Measurements from ENCODE around the gene KRTAP5-8. TPM values are rescaled to one million over a fixed set of nuclear protein-coding genes. Genes with fewer than 3 reads are reported as not detected.

Gene KRTAP5-8
- total and polyA plus RNA-seq, 9 of the 15 experiments (the other 6 are each of a cell fraction or from before 2014, with no cell fraction given): not detected

DNA sequence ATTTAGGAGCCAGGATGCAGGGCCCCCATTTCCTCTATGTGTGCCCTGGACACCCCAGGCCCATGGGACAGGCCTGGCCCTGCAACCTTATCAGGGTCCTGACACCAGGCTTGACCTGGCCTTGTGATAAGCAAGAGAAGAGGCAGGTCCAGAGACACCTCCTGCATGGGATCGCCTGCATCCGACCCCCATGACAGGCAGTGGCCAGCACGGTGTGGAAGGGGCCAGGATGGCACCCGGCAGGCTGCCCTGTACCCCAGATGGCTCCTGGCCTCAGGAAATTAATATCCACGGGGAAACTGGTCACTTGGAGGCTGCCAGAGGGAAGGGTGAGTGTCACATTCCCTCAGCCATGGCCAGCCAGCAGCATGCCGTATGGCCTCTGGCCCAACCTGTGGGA lies 17.2 kb downstream of the KRTAP5-8 start (continued):
- TF ChIP-seq BRCA1 (IDR thresholded peaks at IDR 0.05) (no peak), BRCA1 (CRISPR knock-in tag; IDR thresholded peaks at IDR 0.05) (no peak), MCM3 (IDR thresholded peaks at IDR 0.05) (no peak), WHSC1 (IDR thresholded peaks at IDR 0.05; ENCODE audit: low read length) (no peak)

DNA sequence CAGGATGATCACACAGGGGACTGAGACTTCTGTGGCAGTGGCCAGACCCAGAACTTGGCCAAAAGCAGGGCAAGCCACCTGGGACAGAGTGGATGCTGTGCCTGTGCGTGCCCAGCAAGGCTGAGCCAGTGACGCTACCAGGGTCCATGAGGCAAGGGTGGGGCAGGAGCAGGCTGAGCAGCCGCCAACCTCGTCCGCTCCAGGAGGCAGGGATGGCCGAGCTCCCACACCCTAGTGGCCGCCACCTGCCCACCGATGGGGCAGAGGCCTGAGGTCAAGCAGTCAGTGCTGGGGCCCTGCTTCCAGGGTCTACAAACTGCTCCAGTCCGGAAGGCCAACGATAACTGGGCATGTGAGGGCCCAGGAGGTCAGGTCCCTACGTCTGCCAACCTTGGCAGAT lies 17.7 kb downstream of the KRTAP5-8 start:
- intact Hi-C loops (cut with micrococcal nuclease): no loop called here
- no peak overlapping the region for H3K4me3 ChIP-seq
- DNase-seq (ENCODE audit: extremely low read depth in 1 of 4, low spot score in 3 of 4): no peak
- no peak for ATAC-seq
- no peaks in the 10 kb centered on the region for H3K79me2 ChIP-seq (ENCODE audit: control insufficient read depth, insufficient read depth, low read length)
- no peaks in the 10 kb centered on the region for H3K36me3 ChIP-seq (ENCODE audit: control insufficient read depth, insufficient read depth, low read length)
- no peak for FAIRE-seq
- H3K9me1 ChIP-seq (ENCODE audit: control insufficient read depth, insufficient read depth, low read length): no peaks in the 10 kb centered on the region
- no peaks in the 10 kb centered on the region for H4K20me1 ChIP-seq (replicated peaks; ENCODE audit: control insufficient read depth, insufficient read depth, low read length)
- H3K9ac ChIP-seq (ENCODE audit: insufficient read depth in 1 of 2, low read depth in 2 of 2, low read length in 2 of 2): no peak overlapping the region
- no TSS peak for BruUV-seq (replicated peaks)
- H2AFZ ChIP-seq (ENCODE audit: low read depth, low read length): no peak overlapping the region
- no peak overlapping the region for H3K4me2 ChIP-seq (ENCODE audit: insufficient read depth, low read length)
- no peaks in the 10 kb centered on the region for H3K9me3 ChIP-seq (replicated peaks; ENCODE audit: control insufficient read depth, insufficient read depth, low read depth, low read length)
- H3K27me3 ChIP-seq (ENCODE audit: control insufficient read depth in 2 of 2, insufficient read depth in 2 of 2, low read length in 2 of 2): peaks cover 3 to 26% of the 10 kb centered on the region in 2 experiments; a peak in 3 of 5 replicates
- ChIA-PET CTCF (ENCODE audit: low intra/inter-chr PET ratio) (no interaction called here), POLR2A (no interaction called here)
- in situ Hi-C loops (cut with MboI): no loop called here
- TF ChIP-seq MCM7 (IDR thresholded peaks at IDR 0.05) (no peak), MECOM (CRISPR knock-in tag; IDR thresholded peaks at IDR 0.05) (no peak), SUPT5H (IDR thresholded peaks at IDR 0.05) (no peak), ZNF57 (CRISPR knock-in tag; IDR thresholded peaks at IDR 0.05) (no peak), ZNF778 (CRISPR knock-in tag; IDR thresholded peaks at IDR 0.05) (no peak), LARP7 (IDR thresholded peaks at IDR 0.05) (no peak), CAMTA2 (CRISPR knock-in tag; conservative IDR thresholded peaks at IDR 0.05) (no peak), SAP30 (IDR thresholded peaks at IDR 0.05; ENCODE audit: borderline replicate concordance, insufficient read depth, low read depth, low read length, poor library complexity, severe bottlenecking) (no peak)
- TF ChIP-seq, protein P1, sequence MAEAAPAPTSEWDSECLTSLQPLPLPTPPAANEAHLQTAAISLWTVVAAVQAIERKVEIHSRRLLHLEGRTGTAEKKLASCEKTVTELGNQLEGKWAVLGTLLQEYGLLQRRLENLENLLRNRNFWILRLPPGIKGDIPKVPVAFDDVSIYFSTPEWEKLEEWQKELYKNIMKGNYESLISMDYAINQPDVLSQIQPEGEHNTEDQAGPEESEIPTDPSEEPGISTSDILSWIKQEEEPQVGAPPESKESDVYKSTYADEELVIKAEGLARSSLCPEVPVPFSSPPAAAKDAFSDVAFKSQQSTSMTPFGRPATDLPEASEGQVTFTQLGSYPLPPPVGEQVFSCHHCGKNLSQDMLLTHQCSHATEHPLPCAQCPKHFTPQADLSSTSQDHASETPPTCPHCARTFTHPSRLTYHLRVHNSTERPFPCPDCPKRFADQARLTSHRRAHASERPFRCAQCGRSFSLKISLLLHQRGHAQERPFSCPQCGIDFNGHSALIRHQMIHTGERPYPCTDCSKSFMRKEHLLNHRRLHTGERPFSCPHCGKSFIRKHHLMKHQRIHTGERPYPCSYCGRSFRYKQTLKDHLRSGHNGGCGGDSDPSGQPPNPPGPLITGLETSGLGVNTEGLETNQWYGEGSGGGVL (CRISPR knock-in tag; IDR thresholded peaks at IDR 0.05): no peak
- TF ChIP-seq, protein P2, sequence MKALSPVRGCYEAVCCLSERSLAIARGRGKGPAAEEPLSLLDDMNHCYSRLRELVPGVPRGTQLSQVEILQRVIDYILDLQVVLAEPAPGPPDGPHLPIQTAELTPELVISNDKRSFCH (CRISPR knock-in tag; IDR thresholded peaks at IDR 0.05): no peak
- TF ChIP-seq, protein P2 (tag; IDR thresholded peaks at IDR 0.05): no peak
- WGBS (ENCODE audit: insufficient coverage, low coverage, missing lambda C conversion rate): 5% methylated on average over 11 of the region's 11 CpGs
- H3K27ac ChIP-seq (ENCODE audit: extremely low read depth, low read depth, low read length): no peak overlapping the region
- H3K4me1 ChIP-seq (replicated peaks in 1 of 2; ENCODE audit: control insufficient read depth in 2 of 2, insufficient read depth in 2 of 2, low read length in 2 of 2): peaks cover 0 to 3% of the 10 kb centered on the region in 2 experiments; a peak in 1 of 5 replicates
